ENCODE measurements around the gene STARD5.

STARD5 gene

DNA sequence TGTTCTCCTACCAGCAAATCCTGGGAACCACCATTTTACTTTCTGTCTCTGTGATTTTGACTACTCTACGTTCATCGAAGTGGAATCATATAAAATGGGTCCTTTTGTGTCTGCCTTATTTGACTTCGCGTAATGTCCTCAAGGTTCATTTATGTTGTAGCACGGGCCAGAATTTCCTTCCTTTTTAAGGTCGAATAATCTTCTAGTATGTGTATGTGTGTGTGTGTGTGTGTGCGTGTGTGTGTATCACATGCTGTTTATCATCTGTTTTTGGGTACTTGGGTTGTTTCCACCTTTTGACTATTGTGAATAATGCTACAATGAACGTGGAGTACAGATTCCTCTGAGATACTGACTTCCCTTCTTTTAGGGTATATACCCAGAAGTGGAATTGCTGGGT, 35.3 kb downstream of the STARD5 start:
- FAIRE-seq = no peak

DNA sequence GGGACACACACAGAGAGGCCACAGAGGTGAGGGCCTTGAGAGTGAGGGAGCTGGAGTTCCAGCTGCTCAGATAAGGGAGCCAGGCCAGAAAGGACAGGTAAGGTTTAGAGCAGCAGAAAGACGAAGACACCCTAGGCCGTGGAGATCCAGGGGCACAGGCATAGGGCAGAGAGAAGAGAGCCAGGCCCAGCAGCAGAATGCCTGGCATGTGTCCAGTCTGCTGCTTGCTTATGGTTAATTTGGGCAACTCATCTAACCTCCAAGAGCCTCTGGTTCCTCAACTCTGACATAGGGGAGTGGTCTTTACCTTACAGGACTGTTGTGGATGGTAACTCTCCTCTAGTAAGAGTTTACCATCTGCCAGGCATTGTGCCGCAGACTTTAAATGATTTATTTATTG, 35.9 kb downstream of the STARD5 start:
- no peak for FAIRE-seq

DNA sequence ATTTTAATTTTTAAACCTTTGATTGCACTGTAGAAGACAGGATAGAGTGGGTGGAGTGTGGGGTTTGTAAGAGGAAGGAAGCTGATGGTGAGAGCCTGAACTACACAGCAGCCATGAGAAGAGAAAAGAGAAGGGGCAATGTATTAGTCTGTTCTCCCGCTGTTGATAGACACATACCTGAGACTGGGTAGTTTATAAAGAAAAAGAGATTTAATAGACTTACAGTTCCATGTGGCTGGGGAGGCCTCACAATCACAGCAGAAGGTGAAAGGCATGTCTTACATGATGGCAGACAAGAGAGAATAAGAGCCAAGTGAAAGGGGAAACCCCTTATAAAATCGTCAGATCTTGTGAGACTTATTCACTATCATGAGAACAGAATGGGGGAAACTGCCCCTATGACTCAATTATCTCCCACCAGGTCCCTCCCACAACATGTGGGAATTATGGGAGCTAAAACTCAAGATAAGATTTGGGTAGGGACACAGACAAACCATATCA, 37.3 kb downstream of the STARD5 start:
- no peak for FAIRE-seq

DNA sequence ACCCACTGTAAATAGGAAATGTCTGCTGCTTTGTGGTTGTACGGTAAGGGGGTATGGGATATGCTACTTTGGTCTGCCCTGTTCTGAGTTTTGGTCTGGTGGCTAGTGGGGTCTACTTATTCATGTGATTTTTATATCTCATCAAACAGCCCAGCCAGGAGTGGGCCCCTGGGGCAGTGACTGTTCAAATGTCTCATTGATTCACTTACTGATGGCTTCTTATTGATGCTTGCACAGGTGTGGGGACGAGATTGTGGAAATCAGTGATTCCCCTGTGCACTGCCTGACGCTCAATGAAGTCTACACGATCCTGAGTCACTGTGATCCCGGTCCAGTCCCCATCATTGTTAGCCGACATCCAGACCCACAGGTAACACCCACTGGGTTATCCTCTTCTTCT, 38.5 kb downstream of the STARD5 start:
- no peak for FAIRE-seq

DNA sequence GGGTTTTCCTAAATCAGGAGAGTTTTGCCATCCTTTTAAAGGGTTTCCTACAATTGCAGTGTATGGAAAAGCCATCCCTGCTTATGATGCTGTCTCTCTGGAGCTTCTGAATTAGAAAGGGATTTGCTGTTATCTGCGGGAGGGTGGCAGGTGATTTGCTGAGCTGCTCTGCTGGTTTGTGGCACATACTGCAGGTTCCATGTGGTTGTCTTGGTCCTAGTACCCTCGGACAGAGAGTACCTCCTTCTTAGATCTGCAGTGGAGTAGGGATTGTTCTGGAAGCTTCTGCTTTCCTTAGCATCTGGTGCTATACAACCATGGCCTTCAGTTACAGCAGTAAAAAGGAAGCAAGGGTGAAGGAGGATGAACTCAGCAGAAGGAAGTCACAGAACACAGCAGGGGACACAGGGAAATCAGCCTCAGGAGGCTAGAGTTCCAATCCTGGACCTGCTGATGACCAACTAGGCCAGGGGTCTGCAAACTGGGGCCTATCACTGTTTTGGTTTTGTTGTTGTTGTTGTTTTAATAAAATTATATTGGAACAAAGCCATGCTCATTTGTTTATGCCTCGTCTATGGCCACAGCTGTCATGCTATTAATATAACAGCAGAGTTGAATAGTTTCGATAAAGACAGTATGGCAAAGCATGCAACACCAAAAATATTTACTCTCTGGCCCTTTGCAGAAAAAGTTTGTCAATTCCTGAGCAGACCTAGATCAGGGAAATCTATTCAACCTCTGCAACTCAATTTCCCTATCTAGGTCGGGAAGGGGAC, 39.5 kb downstream of the STARD5 start:
- FAIRE-seq = no peak

DNA sequence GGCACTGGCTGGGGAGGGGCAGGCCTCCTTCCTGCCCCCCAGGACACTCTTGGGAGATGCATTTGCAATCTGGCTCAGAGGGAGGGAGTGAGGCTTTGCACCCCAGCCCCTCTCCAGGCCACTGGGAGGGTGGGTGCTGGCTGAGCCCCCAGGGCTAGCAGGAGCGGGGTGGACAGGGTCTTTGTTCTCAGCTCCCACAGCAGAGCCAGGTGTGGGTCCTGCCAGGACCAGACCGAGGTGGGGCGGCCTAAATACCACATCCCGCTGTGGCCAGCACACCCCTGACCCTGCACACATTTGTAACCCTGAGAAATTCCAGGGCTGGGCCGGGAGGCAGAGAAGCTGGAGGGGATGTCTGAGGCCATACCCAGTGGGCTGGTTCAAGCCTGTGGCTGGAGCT, 41.0 kb downstream of the STARD5 start:
- no peak for FAIRE-seq

DNA sequence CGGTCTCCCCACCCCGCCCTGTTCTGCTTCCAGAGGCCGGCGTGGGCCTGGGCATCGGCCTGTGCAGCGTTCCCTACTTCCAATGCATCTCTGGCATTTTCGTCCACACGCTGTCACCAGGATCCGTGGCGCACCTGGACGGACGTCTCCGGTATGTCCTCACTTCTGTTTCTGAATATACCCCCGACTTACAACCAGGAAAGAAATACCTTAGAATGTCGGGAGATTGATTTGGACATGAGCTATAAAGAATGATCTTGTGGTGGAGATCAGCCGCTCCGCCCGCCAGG, 41.4 kb downstream of the STARD5 start:
- FAIRE-seq = no peak

DNA sequence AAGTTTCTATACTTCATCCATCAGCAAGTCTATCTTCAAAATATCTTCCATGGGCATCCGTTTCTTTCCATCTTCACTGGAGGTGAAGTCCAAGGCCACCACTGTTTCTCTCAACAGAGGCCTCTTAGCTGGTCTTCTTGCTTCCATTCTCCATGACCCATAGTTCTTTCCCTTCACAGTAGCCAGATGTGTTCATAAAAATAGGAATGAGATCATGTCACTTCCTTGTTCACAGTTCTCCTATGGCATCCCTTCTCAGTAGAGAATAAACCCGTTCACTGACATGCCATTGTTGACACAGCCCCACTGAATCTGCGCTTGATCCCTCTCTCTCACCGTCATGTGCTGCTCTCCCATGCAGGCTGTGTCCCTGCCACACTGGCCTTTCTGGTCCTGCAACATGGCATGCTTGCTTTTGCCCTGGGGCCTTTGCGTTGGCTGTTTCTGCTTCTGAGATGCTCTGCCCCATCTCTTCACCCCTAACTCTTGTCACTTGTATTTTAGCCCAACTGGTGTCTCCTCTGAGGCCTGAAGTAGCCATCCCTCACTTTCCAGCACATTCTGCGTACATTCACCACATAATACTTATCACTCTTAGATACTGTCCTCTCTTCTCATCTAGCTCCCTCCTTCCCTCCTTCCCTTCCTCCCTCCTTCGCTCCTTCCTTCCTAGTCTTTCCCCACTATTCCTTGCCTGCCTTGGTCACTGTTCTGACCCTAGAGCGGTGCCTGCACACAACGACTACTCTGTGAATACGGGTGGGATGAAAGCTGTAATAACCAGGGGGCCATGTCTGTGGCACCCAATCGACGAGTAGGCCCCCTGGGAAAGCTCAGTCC, 42.0 kb downstream of the STARD5 start:
- FAIRE-seq = no peak

DNA sequence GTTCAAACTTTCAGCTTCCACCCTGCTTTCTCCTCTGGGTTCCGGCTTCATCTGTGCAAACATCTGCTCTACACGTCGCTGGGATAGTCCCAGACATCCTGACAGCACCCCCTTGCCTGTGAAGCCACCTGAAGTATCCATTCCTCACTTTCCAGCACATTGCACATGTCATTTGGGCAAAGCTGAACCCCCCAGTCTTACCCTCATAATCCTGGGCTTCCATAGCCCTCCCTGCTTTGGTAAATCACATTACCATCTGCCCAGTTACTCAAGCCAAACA, 42.5 kb downstream of the STARD5 start:
- FAIRE-seq = no peak

DNA sequence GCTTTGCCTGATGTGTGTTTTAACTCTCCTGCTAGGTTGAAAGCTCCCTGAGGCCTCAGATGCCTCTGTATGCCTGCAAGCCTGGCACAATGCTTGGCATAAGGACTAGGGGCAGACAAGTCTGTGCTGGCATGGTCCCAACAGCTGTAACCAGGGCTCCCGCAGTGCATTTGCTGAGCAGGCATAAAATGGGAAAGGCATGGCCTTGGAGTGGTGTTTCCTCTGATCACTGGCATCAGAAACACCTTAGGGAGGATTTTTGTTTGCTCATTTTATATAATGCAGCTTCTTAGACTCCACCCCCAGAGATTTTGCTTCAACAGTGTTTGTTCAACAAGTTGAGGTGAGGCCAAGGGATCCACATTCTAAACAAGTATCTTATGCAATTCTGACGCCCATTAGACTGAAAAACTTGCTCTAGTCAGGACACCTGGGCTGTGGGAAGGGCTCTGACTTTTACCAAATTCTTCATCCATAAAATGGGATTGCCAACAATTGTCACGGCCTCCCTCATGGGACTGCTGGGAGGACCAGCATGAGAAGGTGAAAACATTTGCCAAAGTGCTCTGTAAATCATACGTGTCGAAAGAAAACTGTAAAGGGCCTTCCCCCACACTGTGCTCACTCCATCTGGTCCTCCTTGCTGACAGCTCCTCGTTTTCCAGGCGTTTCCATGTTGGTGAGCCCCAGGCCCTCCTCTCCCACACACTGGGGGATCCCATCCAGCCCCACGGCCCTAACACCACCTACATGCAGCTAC, 43.1 kb downstream of the STARD5 start:
- FAIRE-seq = no peak

DNA sequence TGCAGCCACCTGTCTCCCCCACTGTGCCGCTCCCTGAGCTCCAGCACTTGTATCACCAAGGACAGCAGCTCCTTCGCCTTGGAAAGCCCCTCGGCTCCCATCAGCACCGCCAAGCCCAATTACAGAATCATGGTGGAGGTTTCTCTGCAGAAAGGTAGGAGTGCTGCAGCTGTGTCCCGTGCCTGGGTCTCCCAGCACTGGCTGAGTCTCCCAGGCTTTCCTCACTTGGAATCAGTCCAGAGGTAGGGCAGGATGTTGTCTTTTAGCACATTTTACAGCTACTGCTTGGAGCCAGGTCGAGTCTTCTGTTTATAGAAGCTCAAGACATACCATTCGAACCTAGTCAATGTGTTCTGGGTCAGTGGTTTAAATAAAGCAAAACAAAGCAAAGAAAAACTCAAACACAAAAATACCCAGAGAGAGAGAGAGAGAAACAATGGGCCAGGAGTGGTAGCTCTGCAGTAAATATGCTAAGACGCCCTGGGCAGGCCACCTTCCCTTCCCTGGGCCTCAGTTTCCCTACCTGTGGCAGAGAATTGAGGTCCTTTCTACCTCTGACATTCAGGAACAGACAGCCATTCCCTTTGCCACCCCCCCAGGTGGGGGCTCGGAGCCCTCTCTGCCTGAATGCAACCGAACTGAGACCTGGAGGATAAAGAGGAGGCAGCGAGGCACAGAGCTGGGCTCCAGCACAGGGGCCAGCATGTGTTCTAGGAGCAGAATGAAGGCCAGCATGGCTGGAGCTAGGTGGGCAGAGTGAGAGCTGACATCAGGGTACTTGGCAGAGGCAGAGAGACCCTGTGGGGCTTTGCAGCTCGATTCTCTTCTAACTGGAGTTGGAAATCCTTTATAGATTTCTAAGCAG, 44.1 kb downstream of the STARD5 start:
- no peak for FAIRE-seq

DNA sequence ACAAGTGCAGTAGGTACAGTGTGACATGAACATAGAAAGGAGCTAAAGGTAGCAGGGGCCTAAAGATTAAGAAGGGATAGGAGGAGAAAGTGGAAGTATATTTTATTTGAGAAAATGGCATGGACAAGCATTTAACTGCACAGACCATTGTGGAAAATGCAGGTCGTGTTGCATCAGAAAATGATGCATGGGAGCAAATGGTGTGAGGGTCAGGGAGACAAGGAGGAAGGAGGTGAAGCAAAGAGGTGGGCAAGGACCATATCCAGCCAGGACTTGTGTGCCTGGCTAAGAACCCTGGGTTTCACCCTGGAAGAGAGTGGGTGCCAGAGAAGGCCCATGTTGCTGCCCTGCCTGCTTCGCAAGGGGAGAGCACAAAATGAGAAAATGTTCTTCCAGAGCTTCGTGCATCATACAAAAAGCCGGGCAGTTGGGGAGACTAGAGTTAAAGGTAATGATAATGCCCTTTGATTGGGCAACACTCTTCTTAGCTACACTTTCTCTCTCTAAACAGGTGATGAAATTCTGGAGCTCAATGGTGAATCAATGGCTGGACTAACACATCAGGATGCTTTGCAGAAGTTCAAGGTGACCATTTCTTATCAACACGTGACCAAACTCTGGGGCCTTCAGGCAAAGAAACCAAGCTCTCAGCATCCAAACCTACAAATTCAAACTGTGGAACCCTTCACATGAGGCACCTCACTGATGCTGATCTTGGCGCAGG, 45.5 kb downstream of the STARD5 start:
- FAIRE-seq = no peak

DNA sequence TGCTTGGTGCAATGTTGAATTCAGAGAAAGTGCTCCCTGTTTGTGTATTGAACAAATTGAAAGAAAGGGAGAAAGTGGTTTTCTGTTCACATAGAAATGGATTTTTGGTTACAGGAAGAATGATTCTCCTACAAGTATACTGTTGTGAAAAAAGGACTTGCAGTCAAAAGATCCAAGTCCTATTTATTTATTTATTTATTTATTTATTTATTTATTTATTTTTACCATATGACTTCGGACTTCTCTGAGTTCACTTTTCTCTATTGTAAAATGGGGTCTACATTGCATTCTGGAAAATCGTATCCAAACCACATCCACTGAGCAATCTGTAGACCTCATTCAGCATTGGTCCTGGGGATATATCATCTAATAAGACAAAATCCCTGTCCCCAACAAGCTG, 46.1 kb downstream of the STARD5 start:
- FAIRE-seq = no peak

DNA sequence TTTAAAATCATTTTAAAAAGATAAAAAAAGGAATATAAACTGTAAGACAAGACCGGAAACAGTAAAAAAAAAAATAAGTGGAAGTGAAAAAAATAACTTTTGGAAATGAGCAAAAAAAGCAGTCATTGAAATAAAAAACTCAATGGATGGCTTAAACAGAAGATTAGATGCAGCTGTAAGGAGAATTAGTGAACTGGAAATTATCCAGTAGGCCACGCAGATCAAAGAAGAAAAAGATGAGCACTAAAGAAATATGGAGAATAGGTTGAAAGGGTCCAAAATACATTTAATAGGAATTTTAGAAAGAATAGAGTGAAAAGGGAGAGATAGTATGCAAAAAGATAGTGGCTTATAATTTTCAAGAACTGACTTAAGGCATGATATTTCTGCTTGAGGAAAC, 47.0 kb downstream of the STARD5 start:
- FAIRE-seq = no peak

DNA sequence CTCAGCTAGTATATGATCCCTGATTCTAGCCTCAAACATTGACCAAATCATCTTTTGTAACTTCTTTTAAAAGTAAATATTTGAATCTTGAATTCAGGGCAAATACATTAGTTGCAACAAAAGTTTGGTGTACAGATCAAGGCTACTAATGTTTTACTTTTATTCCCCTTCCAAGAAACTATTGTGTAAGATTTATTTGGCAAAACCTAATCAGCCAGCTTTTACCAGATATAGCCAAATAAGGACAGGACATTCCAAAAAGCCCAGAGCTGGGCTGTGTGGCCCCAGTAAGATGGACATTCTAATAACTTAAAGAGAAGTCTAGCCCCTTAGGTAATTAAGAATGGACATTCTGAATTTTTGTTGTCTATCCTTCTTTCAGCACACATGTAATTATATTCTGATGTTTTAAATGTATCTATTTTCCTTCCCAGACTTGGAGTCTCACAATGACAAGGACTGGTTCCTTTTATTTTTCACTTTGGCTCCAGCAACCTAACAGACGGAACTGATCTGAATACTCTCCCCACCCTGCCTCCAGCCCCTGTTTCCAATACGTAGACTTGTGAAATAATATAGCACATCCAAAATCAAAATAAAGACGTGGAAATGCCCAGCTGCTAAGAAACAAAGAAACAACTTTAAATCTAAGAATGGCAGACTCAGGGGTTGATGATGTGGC, 48.1 kb downstream of the STARD5 start:
- no peak for FAIRE-seq

DNA sequence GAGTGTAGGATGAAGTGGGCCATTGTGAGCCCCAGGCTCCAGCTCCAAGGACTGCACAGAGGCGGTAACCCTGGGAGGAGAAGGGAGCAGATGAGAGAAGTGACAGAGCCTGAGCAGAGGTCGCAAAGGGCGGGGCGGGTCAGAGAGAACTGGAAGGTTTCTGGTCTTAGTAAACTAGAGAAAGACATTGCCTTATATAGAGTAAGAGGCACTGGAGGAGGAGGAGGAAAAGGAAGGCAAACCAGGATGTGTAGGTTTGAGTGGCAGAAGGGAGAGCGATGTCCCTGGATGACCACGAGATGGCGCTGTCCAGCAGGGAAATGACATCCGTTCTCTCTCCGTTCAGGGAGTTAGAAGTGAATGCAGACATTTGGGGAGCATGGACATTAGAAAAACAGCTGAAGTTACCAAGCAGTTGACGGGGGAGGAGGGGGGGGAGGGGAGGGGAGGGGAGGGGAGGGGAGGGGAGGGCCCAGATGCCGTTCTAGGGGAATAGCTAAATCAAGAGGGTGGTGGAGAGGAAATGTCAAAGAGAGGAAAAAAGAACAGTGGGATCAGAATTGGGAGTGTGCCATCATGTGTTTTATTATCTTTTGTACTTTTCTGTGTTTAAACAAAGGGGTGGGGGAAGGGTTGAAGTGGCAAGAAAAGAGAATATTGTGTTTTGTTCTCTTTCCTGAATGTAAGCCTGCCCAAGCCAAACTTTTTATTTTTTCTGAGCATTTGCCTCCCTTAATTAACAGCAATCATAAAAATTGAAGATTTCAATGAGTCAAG, 48.8 kb downstream of the STARD5 start:
- no peak for FAIRE-seq

DNA sequence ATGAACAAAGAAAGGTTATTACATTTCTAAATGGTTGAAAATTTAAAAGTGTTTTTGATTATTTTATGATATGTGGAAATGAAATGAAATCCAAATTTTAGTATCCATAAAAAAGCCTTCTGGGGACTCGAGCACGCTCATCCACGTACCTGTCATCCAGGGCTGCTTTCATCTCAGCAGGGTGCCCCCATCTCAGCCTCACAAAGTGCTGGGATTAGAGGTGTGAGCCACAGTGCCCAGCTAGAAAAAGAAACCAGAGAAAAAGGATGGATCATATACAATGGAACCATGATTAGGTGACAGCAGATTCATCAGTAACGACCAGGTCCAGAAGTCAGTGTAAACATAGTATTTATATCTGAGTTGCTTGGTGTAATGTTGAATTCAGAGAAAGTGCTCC, 49.7 kb downstream of the STARD5 start:
- FAIRE-seq = no peak

DNA sequence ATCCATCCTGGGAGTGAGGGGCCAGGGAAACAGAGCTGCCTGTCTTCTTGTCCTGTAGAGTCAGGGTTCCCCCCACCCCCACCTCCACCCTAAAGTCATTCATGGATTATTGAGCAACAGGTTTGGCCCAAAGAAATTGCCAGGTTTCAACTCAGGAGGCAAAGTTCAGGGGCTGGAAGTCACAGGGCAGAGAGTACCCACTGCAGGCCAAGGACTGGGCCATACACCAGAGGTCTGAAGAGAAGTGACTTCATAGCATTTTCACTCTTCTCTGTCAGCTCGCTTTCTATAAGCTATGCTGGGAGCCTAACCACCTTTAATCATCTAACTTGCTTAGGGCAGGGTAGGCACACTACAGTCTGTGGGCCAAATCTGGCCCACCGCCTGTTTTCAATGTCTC, 50.1 kb downstream of the STARD5 start:
- no peak for FAIRE-seq

DNA sequence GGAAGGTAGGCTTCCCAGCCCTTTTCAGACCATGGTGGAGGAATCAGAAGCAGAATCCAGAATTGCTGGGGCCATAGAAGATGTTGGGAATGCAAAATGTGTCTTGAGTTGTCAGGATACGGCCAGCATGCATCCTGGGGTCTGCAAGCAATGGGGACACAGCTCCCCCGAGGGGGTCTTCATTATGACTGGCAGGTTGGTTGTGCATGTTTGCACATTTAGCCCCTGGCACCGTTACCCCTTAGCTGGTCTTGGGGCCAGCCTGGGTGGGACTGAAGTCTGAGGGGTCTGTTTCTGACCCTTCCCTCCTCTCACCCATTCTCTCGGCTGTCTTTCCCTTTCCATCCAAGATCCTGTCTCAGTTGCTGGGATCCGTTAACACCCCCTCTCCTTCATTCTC, 50.7 kb downstream of the STARD5 start:
- no peak for FAIRE-seq

DNA sequence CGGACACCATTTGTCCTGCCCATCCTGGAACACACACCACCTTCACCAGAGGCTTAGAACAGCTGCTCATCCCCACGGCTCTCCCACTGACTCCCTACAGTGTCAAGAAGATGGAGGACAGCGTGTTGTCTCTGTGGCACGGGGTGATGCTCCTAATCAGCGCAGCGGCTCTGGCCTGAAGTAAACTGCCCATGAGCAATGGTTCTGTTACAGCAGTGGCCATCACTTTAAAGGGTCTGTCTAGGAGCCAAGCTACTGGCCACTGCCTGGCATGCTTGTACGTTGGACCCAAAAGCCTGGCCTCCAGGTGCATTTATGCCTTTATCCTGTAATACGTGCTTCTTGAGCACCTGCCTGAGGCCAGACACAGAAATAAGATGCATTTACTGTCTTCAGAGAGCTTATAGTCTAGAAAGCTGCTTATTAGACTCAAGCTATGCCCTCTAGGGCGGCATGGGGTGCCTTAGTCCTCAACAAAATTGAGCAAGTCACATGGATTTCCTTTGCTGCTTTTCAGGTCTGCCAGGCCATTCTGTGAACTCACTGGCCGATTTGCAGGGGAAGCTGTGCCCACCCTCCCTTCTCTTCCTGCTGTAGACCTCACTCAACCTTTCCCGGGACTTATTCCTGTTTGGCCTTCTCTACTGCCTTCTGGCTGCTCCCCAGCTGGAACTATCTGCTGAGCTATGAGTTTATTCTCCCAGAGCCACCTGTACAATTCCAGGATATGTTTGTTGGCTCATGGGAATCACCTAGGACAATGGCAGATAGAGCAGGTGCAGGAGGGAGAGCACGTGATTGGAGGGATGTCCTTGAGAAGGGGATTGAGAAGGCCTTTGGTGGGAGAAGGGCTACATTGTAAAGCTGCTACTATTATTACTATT, 51.9 kb downstream of the STARD5 start:
- FAIRE-seq = no peak

All from TTC549 (cell line).